WERI-Rb-1 (cell line): ENCODE results near the gene ZNF880.

Experiments used
- DNase-seq: peaks from one replicate; pipeline ENCODE4 v3.0.0-alpha.2; 2020
- H3K27ac ChIP-seq: fragments of 250-450 bp; sonication (Bioruptor Pico); 2 replicates; pipeline ENCODE4 v1.5.1; 2020; ENCODE audit warnings: mild to moderate bottlenecking, moderate library complexity
- H3K27me3 ChIP-seq: fragments of 250-450 bp; sonication (Bioruptor Pico); 2 replicates; pipeline ENCODE4 v1.5.1; 2021; ENCODE audit warnings: mild to moderate bottlenecking, low read depth, moderate library complexity; ENCODE audit not compliant: insufficient read depth, severe bottlenecking
- H3K36me3 ChIP-seq: fragments of 250-450 bp; sonication (Bioruptor Pico); 2 replicates; pipeline ENCODE4 v1.5.1; 2020; ENCODE audit warnings: mild to moderate bottlenecking, moderate library complexity
- H3K4me3 ChIP-seq: 2 replicates; pipeline ENCODE4 v1.5.1; 2011; ENCODE audit warnings: low read depth, mild to moderate bottlenecking, control low read depth, low read length
- H3K9me3 ChIP-seq: fragments of 250-450 bp; sonication (Bioruptor Pico); 2 replicates; pipeline ENCODE4 v1.5.1; 2021; ENCODE audit warnings: mild to moderate bottlenecking, moderate library complexity; ENCODE audit not compliant: severe bottlenecking
- CTCF ChIP-seq: IDR thresholded peaks from 2 replicates; pipeline ENCODE4 v1.5.1; 2011; ENCODE audit warnings: low read depth, mild to moderate bottlenecking, control low read depth, inconsistent platforms, low read length

Gene ZNF880

DNA sequence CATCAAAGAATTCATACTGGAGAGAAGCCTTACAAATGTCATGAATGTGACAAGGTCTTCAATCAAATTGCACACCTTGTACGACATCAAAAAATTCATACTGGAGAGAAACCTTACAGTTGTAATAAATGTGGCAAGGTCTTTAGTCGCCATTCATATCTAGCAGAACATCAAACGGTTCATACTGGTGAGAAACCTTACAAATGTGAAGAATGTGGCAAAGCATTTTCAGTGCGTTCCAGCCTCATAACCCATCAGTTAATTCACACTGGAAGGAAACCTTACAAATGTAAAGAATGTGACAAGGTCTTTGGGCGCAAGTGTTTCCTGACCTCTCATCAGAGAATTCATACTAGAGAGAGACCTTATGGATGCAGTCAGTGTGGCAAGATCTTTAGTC is 46.0 kb downstream of the ZNF880 start:
- Histone ChIP-seq H3K27ac (no peak overlapping the region), H3K27me3 (no peaks in the 10 kb centered on the region), H3K36me3 (peaks cover 20% of the 10 kb centered on the region), H3K4me3 (no peak overlapping the region), H3K9me3 (peaks cover 4% of the 10 kb centered on the region)
- TF ChIP-seq CTCF = no peak
- no peak for DNase-seq

GRCh38 chr19:52428937-52429336 is 59.2 kb downstream of the ZNF880 start, which contains the start of gene ZNF534:
ZNF534 (plus strand) TSS chr19:52429148; CDS start chr19:52431475, 2,327 bp downstream.
- peaks cover 2% of the 10 kb centered on the region for H3K9me3 ChIP-seq
- DNase-seq = no peak
- no peak within 1 kb of the TSS for H3K4me3 ChIP-seq
- H3K27me3 ChIP-seq = no peaks in the 10 kb centered on the region
- no peak for TF ChIP-seq CTCF
- peaks cover 2% of the 10 kb centered on the region; the same call in 1 of the 2 replicates for H3K36me3 ChIP-seq
- no peak within 1 kb of the TSS for H3K27ac ChIP-seq
